ENCODE results near the gene RALGAPA1.

GRCh38 chr14:35669782-35670181, 139.3 kb downstream of the RALGAPA1 start:
- TF ChIP-seq CTCF (IDR thresholded peaks at IDR 0.05; ENCODE audit: low read length) (no peak), EZH2 (IDR thresholded peaks at IDR 0.05; ENCODE audit: borderline replicate concordance, low read length) (no peak)
